Activated naive CD4-positive, alpha-beta T cell treated with Interleukin-2 at 50 U/mL for 16 hours (primary cell): ENCODE measurements around the gene MORN4.
"Not testable (repeated sequence)": the region's sequence is repeated elsewhere in the genome, so short reads cannot be mapped to it uniquely, and the experiment has no call there.

Source experiments
- DNase-seq: peaks from one replicate; pipeline ENCODE4 v3.0.0-alpha.2; 2020

MORN4 gene

DNA sequence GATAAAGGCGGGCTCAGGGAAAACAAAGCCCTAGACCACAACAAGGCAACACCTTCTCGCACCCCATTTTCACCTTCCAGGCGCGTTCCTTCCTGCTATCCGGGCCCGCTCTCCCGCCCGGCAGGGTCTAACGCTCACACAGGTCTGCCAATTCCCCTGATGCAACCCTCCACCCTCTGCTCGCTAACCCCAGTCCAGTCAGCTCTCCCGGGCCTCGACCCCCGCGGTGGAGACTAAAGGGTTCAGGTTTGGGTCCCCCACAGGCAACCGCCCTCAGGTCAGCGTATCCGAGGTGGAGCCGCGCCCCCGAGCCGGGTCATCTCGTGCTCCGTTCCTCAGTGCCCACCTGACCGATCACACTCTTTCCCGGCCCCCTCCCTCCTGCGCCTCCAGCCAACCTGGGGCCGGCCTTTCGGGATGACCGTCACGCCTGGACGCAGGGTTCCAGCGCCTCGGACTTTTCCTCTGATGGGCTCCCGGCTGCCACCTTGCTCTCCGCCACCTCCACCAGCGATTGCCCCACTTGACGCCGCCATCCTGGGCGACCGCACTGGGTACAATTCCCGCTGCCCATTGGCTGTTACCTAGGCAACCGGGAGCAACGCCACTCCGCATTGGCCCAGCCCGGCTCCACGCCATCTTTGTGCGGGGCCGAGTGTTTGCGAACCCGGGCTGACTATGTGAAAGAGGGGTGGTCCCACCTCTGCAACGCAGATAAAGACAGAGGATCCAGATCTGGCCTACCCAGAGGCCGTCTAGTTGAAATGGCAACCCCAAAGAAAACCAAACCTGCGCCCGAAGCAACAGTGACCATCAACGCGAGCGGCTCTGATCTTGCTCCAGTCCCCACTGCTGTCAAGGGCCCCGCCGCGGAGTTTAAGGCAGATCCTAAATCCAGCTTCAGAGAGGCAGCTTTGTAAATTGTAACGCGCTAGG is at the start of gene MORN4:
MORN4 (minus strand) TSS at position 552 of the 936 bp plus-strand sequence. CDS start 13,847 bp downstream, outside the sequence.
- DNase-seq, result peak; percentile 92

DNA sequence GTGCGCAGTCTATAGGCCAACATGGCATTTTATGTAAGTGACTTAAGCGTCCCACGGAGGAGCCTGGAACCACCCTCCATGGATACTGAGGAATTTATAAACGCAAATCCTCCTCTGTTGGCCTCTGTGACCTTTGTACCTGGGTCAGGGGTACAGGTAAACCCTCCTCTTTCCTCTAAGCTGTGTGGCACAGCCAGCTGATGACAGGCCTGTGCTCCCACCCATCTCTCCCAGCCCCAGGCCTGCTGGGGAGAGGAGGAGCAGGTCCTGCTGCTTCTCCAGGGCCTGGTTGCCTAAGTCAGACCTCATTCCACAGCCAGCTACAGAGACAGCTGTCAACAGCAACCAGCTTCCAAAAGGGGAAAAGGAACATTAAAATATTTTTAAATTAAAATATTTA is 48.7 kb upstream of the MORN4 start:
- DNase-seq, result no peak

DNA sequence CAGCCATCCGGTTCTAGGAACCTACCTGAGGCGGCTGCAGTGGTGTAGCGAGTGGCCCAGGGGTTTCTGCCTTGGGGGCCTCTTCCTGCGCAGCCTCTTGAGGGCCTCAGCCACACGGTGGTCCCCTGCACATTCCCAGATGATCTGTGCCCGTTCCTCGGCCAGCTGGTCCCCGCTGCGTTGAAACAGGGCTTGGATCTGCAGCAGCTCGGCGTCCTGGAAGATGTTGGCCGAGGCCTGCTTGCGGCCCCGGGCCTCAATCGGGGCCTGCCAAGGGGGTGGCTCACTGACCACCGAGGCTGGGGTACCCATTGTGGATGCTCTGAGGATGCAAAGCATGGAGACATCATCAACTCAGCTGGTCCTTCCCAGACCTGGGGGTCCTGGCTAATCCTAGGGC is 46.3 kb upstream of the MORN4 start:
- DNase-seq, result no peak

DNA sequence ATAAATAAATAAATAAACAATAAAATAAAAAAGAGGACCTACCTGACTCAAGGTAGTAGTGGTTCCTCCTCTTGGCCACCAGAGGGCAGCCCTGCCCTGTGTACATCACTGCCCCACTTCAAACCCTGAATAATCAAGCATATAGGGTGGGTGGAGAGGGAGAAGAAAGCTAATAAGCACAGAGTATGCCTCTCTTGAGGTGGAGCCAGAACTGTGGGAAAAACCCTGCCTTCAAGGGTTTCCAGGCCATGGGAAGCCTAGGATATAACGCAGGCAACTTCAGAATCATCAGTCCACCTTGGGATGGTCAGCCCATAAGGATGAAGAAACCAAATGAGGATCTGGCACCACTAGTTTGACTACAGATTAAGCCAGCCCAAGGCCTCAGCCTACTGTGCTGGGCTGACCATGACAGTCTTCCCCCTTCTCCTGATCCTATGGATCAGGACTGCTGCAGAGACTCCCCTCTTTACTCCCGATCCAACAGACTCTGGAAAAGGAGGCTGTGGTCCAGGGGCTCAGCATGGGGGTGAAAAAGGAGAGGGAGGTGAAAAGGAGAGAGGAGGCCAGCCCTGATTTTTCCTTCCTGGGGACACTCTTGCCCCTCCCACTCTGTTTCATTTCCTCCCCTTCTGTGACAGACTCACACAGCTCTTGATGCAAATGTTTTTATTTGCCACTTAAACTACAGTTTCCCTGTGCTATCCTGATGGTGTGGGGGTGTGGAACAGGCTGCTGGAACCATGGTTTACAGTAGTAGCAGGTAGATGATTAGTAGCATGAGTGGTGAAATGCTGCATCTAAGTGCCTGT is 43.7 kb upstream of the MORN4 start:
- peak; percentile 42 for DNase-seq

DNA sequence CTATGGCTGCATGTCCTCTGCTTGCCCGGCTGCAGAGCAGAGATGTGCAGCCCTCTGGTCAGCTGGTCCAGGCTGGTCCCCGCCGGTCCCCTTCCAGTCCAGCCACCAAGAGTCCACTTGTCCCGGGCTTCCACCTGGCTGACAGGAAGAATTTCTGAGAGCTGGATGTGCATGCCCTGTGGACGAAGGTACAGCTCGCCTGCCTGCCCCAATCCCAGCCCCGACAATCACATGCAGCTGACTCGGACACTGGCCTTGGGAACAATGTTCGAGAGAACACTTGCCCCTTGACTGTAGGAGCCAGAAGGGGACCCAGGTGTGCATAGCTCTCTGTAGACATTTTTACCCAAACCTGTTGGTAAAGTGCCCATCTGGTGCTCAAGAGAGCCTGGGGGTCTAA is 41.9 kb upstream of the MORN4 start:
- no peak for DNase-seq

DNA sequence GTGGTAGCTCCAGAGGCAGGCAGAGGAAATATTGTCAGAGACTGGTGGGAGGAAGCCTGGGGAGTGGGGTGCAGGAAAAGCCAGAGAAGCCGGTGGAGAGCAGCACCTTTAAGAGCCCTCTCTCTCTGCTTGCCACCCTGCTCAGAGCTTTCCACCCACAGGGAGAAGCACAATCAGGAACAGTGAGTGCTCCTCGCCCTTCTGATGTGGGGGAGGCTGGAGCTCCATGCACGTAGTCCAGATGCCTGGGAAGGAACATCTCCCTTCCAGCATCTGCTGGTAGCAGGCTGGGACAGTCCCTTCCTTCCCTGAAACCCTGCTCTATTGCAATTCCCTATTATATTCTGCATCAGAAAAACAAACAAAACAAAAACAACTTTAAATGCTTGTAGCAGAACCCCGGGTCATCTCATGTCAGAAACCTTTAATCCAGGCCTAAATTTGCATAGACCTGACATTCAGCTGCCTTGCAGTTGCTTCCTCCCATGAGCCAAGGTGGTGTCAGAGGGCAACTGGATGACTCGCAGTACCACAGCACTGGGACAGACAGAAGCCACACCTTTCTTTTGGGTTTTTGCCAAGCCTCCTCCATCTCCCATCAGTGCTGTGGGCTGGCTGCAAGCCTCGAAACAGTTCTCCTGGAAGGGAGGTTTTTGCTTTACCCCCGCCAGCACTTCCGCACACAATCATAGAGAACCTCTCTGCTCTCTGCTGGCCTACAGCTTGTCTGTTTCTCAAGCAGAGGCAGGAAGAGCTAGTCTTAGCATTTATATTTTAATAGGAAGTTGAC is 40.6 kb upstream of the MORN4 start:
- DNase-seq, result no peak

DNA sequence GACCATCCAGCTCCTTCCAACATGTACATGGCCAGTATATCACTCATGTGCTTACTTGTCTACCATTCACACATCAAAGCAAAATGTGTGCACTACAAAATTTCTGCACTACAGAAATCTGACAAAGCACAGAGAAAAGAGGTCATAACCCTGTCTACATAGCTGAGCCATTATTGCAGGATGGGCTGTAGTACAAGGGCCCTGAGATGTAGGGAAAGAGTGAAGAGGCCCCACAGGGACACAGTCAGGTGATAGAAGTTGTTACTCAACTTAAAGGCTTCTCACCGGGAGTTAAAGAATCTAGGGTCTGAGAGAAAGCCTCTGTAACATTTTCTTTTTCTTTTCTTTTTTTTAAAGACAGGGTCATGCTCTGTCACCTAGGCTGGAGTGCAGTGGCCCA is 36.3 kb upstream of the MORN4 start:
- no peak for DNase-seq

DNA sequence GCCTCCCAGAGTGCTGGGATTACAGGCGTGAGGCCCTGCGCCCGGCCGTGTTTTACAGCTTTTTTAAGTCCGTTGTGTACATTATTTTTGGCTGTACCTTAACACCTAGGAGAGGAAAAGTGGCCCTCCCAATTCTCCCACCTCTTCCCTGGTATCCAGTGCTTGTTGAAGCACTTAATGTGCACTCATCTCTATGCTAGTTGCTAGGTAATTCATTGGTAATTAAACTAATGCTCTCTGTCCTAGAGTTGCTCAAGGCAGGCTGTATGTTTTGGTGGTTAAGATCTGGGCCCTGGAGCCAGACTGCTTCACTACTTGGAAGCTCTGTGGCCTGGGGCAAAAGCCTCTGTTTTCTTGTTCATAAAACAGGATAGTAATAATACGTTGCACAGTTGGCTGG is 34.2 kb upstream of the MORN4 start:
- no peak for DNase-seq

DNA sequence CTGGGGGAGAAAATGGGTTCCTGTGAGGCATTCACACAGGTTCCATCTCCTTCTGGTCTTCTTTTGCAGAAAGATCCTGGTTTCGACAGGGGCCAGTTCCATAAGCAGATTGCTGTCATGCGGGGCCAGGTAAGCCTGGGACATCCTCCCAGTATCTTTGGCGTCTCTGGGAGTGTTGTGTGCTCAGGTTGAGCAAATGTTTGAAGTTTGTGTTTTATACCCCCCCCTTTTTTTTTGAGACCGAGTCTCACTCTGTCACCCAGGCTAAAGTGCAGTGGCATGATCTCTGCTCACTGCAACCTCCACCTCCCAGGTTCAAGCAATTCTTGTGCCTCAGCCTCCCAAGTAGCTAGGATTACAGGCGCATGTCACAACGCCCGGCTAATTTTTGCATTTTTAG is 33.7 kb upstream of the MORN4 start:
- DNase-seq, result no peak

DNA sequence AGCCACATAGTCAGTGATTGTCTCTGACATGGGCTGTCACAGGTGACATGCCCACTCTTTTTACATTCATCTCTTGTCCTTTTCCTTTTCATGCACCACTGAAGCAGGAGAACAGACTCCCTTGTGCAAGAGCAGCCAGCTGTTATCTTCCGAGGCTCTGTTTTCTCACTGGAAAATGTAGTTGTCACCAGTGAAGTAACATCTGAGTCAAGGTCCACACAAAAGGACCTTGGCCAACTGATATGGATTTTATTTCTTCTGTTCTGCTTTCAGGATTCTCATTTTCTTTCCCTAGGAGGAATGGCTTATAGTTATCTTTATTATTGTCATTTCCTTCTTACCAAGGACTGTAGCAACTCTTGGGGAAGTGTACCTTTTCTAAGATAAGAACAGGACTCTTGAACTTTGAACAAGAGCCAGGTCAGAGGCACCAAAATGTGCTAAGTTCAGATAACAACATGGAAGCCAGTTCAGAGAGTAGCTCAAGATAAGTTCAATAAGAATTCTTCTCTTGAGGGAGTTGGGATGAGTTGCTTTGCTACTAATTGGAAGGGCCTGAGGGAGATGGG is 31.1 kb upstream of the MORN4 start:
- no peak for DNase-seq

DNA sequence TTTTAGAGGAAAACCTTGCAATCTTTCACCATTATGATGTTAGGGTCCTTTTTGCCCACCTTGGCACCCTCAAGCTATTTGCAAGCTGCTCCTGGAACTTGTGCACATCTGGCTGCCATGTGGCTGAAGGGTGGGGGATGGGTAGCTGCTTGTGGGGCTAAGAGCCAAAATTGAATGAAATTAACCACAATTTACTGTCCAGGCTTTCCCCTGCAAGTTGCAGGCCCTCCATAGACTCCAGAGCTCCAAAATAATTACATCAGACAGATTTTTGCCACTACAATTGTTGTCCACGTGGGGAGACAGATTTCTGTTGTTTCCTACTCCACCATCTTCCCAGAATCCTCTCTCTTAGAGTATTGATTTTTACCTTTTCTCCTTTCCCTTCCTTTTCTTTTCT is 26.3 kb upstream of the MORN4 start:
- DNase-seq, result no peak

DNA sequence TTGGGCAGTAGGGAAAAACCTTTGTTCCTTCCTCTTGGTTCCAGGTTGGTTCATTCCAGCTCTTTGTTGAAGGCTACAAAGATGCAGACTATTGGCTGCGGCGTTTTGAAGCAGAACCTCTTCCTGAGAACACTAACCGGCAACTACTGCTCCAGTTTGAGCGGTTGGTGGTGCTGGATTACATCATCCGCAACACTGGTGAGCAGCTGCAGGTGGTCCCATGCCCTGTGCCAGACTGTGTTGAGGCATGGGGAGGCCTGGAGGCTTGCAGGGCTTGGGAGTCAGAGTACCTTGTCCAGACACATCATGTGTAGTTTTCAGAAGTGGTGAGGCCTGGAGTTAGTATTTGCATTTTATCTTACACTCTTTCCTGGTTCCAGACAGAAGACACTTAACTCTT is 23.5 kb upstream of the MORN4 start:
- no peak for DNase-seq

DNA sequence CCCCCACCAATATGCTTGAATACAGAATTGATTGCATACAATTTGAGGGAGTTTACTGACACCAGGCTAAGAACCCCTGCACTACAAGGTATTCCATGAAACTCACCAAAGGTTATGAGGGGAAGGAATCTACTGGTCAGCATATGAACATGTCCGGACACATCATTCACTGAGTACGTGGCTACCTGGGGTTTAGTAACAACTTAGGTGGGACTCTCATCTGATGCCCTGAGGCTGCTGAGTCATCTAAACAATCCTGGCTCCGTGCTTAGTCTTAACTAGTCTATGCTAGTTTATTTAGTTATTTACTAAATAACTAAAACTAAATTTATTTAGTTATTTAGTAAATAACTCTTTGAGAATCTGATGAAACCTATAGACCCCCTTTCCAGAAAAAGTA is 18.5 kb upstream of the MORN4 start:
- DNase-seq, result no peak

DNA sequence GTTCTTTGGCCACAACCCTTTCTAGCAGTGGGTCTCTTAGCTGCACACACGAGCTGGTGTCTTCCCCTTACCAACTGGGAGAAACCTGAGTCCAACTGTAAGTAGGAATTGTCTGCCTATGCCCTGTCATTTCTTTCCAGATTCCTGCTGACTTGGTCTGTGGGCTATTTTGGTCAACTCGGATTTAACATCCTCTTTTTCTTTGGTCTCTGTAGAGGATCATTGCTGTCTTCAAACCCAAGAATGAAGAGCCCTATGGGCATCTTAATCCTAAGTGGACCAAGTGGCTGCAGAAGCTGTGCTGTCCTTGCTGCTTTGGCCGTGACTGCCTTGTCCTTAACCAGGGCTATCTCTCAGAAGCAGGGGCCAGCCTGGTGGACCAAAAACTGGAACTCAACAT is 17.4 kb upstream of the MORN4 start:
- DNase-seq, result no peak

DNA sequence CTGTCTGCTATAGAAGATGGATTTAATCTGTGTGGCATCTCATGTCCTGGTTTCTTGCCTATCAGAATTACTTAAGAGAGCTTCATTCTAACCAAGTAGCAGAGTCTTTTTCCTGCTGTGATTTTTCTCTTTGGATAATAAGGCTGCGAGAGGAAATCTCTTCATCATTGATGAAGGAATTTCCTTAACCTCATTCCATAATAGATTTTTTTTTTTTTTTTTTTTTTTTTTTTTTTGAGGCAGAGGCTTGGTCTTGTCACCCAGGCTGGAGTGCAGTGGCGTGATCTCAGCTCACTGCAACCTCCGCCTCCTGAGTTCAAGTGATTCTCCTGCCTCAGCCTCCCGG is 16.1 kb upstream of the MORN4 start:
- not testable (repeated sequence) for DNase-seq

DNA sequence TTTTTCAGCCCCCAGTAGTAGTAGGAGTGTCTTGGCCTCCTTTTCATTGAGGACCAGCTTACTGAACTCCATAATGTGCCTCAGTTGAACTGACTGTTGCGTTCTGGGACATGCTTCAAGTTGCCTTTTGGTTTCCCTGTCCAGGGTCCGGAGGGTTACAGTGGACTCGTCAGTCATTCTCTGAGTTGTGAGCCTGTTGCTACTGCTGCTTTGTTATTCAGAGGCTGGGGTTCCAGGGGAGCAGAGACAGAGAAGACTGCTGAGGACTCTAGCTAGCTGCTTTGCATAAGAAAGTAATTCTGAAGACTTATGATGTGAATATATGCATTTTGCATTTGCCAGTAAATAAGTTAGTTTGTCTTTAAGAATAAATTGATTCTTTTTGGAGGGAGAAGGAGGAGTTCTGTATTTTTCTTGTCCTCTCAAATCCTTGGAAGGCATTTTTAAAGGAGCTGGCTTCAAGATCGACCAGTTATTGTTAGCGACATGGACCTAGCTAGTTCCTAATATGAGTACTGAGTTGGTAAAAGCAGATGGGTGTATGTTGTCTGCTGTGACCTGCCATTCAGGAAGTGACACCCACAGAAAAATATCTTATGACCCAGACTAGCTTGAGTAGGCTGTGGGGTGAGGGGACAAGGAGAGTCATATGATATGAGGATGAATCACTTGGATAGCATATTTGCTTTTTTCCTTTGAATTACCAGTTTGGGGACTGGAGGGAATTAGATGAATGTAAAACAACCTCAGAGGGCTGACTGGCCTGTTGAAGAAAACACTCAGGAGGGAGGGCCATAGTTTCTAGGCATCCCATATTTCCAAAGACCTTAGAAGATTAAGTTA is 15.5 kb upstream of the MORN4 start:
- DNase-seq, result peak; percentile 38

DNA sequence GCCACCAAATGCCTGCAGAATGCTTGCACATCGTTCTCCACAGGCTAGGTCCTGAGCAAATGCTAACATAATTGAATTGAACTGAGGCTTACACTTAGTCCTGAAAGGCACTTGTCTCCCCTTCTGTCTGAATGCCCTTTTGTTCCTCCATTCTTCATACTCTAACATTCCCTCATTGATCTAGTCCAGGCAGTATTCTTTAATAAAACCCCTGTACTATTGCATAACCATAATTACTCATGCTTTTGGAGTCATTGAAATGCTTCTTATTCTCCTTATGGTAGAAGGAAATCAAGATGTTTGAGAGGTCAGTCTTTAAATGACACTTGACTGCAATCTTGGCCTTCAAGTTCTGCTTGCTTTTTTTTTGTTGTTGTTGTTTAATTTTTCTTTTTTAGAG is 14.3 kb upstream of the MORN4 start:
- DNase-seq, result no peak

DNA sequence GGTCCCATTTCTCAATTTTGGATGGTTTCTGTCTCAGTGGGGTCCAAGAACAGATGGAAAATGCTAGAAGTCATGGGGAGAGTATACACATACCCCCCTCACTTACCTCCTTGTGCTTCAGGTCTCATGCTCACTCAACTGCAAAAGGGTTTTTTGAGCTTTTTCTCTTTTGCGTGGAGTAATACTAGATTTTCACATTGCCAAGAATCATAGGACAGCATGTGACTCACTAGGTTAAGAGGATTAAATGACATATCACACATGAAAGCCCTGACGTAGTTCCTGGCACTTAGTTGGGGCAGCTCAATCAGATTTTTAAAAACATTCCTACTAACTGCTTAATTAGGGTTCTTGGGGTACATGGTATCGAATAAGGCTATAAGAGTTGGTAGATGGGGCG is 11.6 kb upstream of the MORN4 start:
- DNase-seq, result no peak

DNA sequence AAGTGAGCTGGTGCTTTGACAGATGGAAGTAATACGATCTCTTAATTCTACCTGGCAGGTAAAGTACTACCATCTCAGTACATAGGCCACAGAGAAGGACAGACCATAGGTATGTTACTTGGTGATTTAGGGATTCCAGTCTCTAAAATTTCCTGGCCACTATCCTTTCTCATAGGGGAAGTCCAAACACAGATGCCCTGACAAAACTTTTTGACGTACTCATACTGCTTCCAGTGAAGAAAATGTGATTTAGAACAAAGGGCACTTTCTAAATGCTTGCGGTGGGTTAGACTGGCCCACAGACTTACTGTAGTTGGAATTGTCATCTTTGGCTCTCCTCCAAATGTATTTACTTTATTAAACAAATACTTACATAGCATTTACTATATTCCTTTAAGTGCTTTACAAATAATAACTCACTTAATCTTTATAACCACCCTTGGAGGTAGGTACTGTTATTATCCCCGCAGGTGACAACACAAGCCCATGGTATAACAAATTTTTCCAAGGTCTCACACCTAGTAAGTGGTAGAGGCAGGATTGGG is 10.2 kb upstream of the MORN4 start:
- DNase-seq, result no peak

DNA sequence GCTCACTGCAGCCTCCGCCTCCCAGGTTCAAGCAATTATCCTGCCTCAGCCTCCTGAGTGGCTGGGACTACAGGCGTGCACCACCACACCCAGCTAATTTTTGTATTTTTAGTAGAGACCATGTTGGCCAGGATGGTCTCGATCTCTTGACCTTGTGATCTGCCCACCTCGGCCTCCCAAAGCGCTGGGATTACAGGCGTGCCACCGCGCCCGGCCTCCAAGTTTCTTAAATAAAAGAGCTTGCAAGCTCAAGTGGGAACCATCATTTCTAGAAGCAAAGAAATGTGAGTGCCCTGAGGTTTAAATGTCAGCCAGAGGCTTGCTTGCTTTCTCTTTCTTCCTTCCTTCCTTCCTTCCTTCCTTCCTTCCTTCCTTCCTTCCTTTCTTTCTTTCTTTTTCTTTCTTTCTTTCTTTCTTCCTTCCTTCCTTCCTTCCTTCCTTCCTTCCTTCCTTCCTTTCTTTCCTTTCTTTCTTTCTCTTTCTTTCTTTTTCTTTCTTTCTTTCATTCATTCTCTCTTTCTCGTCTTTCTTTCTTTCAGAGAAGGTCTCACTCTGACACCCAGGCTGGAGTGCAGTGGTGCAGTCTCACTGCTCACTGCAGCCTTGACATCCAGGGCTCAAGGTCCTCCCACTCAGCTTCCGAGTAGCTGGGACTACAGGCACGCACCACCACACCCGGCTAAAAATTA is 9.3 kb upstream of the MORN4 start:
- not testable (repeated sequence) for DNase-seq
